OCI-LY7 (cell line): ENCODE measurements around the gene ZC3H4. TPM values are rescaled to one million over a fixed set of nuclear protein-coding genes. Genes with fewer than 3 reads are reported as not detected.
"Not testable (repeated sequence)": the region's sequence is repeated elsewhere in the genome, so short reads cannot be mapped to it uniquely, and the experiment has no call there.

Experiments
- BruUV-seq: library from RNA; stranded (reverse); fragments of 400-500 nt; replicated peaks from 2 replicates; lab custom pipeline; 2021; lab: Mats Ljungman, UMichigan
- CTCF ChIA-PET: fragments of 300-600 bp; sonication (Branson Sonifier 250); formaldehyde crosslinking; loops from one replicate; lab custom pipeline; 2022; ENCODE audit warnings: antibody characterized with exemption; ENCODE audit not compliant: unreplicated experiment; lab: Charles Lee
- POLR2A ChIA-PET: fragments of 300-600 bp; sonication (Branson Sonifier 250); formaldehyde crosslinking; loops from one replicate; lab custom pipeline; 2022; ENCODE audit warnings: antibody characterized with exemption; lab: Charles Lee
- DNase-seq: peaks from one replicate; pipeline ENCODE4 v3.0.0-alpha.2; 2015; ENCODE audit warnings: low spot score
- H2AFZ ChIP-seq: fragments of 200-600 bp; sonication (generic), shearing (Covaris generic); 2 replicates; pipeline ENCODE4 v1.6.1; 2014; ENCODE audit warnings: mild to moderate bottlenecking, antibody characterized with exemption, low read length, moderate library complexity
- H3K27ac ChIP-seq: fragments of 200-600 bp; sonication (generic); 2 replicates; pipeline ENCODE4 v1.5.1; 2014; ENCODE audit warnings: mixed run types, low read depth, mild to moderate bottlenecking, moderate library complexity, low read length, inconsistent platforms; ENCODE audit not compliant: poor library complexity, severe bottlenecking
- H3K36me3 ChIP-seq: fragments of 200-600 bp; sonication (generic); 2 replicates; pipeline ENCODE4 v1.6.1; 2014; ENCODE audit warnings: mild to moderate bottlenecking, antibody characterized with exemption, low read length, moderate library complexity, mixed read lengths; ENCODE audit not compliant: insufficient read depth
- H3K4me1 ChIP-seq: fragments of 200-600 bp; sonication (generic); 2 replicates; pipeline ENCODE4 v1.5.1; 2014; ENCODE audit warnings: mild to moderate bottlenecking, low read length; ENCODE audit not compliant: insufficient read depth, poor library complexity, severe bottlenecking
- H3K4me2 ChIP-seq: fragments of 200-600 bp; sonication (generic); 2 replicates; pipeline ENCODE4 v1.6.1; 2014; ENCODE audit warnings: mild to moderate bottlenecking, low read length
- H3K4me3 ChIP-seq: fragments of 200-600 bp; sonication (generic); 2 replicates; pipeline ENCODE4 v1.5.1; 2014; ENCODE audit warnings: mild to moderate bottlenecking, low read depth, low read length; ENCODE audit not compliant: poor library complexity, severe bottlenecking
- H3K79me2 ChIP-seq: fragments of 200-600 bp; sonication (generic); 2 replicates; pipeline ENCODE4 v1.6.1; 2016; ENCODE audit warnings: low read depth, mild to moderate bottlenecking, low read length, moderate library complexity, mixed read lengths; ENCODE audit not compliant: insufficient read depth
- H3K9me2 ChIP-seq: fragments of 200-600 bp; sonication (generic); 2 replicates; pipeline ENCODE4 v1.6.1; 2016; ENCODE audit warnings: mild to moderate bottlenecking, low read length, mixed read lengths; ENCODE audit not compliant: insufficient read depth
- H3K9me3 ChIP-seq: fragments of 200-600 bp; sonication (generic); 2 replicates; pipeline ENCODE4 v1.6.1; 2014; ENCODE audit warnings: mild to moderate bottlenecking, mixed run types, low read length, mixed read lengths
- H4K20me1 ChIP-seq: fragments of 200-600 bp; sonication (generic); 2 replicates; pipeline ENCODE4 v1.6.1; 2014; ENCODE audit warnings: mild to moderate bottlenecking, antibody characterized with exemption, low read length, moderate library complexity, mixed read lengths; ENCODE audit not compliant: insufficient read depth
- CTCF ChIP-seq: fragments of 200-600 bp; sonication (generic); conservative IDR thresholded peaks from 2 replicates; pipeline ENCODE4 v1.5.1; 2014; ENCODE audit warnings: mild to moderate bottlenecking, antibody characterized with exemption, low read length, moderate library complexity, mixed read lengths
- EZH2phosphoT487 ChIP-seq: fragments of 200-600 bp; sonication (generic); IDR thresholded peaks from 2 replicates; pipeline ENCODE4 v1.6.1; 2018; ENCODE audit warnings: low read depth, borderline replicate concordance, mild to moderate bottlenecking, mixed run types, antibody characterized with exemption, low read length, moderate library complexity, mixed read lengths
- intact Hi-C: fragments of 100-400 bp; cut with micrococcal nuclease; formaldehyde crosslinking; loops from one replicate; pipeline ENCODE4 v1.10.0; 2022; ENCODE audit not compliant: unreplicated experiment
- total RNA-seq, 2 experiments: library from RNA; depleted of rRNA in 1 of 2; stranded (reverse); fragments of >200 nt in 1 of 2; shearing (Covaris generic) in 1 of 2; gene quantifications; 2 replicates each; pipeline ENCODE4 v1.2.3, GENCODE V29; 2014 to 2022

ZC3H4 gene
- total RNA-seq, 2 experiments from 2014 or later: 23.0 to 76.8 TPM

DNA sequence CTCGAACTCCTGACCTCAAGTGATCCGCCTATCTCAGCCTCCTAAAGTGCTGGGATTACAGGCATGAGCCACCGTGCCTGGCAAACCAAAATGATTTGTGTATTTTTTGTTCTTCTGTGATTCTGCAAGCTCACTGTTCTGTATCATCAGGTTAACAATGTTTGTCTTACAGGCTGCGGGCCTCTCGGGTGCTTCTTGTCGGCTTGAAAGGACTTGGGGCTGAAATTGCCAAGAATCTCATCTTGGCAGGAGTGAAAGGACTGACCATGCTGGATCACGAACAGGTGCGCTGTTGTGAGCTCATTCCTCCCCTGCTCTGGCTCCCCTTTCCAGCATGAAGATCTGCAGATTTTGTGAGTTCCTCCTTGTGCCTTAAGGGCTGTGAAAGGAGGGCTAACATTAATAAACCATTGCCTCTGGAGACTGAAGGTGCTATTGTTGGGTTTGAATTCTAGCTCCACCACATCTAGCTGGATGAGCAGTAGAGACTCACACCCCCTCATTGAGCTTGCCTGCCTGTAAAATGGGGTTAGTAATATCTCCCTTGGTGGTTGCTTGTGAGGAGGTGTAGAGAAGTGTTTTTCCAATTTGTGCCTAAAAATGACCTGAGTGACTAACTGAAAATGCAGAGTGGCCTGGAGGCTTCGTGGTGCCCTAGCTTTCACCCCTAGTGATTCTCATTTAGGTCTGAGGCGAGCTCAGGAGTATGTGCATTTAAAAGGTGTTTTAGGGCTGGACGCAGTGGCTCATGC lies 29.9 kb upstream of the ZC3H4 start:
- Histone ChIP-seq H3K4me3 (no peak overlapping the region), H3K27ac (no peak overlapping the region), H3K9me2 (no peaks in the 10 kb centered on the region), H3K4me2 (no peak overlapping the region), H3K79me2 (peaks cover 69% of the 10 kb centered on the region), H2AFZ (no peak overlapping the region), H3K9me3 (no peaks in the 10 kb centered on the region), H3K36me3 (peaks cover 90% of the 10 kb centered on the region), H3K4me1 (no peaks in the 10 kb centered on the region), H4K20me1 (peaks cover 5% of the 10 kb centered on the region)
- no TSS peak for BruUV-seq
- intact Hi-C loops: no loop called here
- CTCF ChIA-PET: no interaction called here
- no peak for TF ChIP-seq EZH2phosphoT487
- TF ChIP-seq CTCF: no peak
- POLR2A ChIA-PET: no interaction called here
- DNase-seq: no peak

GRCh38 chr19:47142779-47143178 lies 29.2 kb upstream of the ZC3H4 start:
- H3K9me2 ChIP-seq: no peaks in the 10 kb centered on the region
- POLR2A ChIA-PET: no interaction called here
- peaks cover 5% of the 10 kb centered on the region for H4K20me1 ChIP-seq
- intact Hi-C loops: no loop called here
- H3K9me3 ChIP-seq: no peaks in the 10 kb centered on the region
- CTCF ChIA-PET: no interaction called here
- H3K36me3 ChIP-seq: peaks cover 90% of the 10 kb centered on the region
- H3K4me3 ChIP-seq: no peak overlapping the region
- H2AFZ ChIP-seq: no peak overlapping the region
- H3K79me2 ChIP-seq: peaks cover 76% of the 10 kb centered on the region
- BruUV-seq: no TSS peak
- no peak overlapping the region for H3K27ac ChIP-seq
- H3K4me2 ChIP-seq: no peak overlapping the region
- TF ChIP-seq CTCF (no peak), EZH2phosphoT487 (no peak)
- no peaks in the 10 kb centered on the region for H3K4me1 ChIP-seq
- no peak for DNase-seq

DNA sequence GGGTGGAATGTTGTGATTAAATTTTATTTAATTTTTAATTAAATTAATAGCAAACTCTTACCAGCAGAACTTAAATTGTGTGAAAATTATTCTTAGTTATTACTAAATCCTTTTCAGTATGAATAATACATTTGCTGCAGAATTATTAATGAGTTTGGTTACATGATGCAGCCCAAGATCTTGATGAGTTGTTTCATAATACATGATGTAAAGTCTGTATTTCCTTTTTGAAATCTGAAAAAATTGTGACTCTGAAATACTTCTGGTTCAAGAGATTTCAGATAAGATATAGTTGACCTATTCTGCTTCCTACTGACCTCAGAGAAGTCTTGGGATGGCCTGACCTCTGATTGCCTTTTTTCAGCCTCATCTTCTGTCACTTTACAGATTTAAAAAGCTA lies 28.1 kb upstream of the ZC3H4 start:
- Histone ChIP-seq H3K9me2 (no peaks in the 10 kb centered on the region), H3K9me3 (no peaks in the 10 kb centered on the region), H4K20me1 (peaks cover 5% of the 10 kb centered on the region), H3K27ac (no peak overlapping the region), H3K4me3 (no peak overlapping the region), H3K36me3 (peaks cover 92% of the 10 kb centered on the region), H3K79me2 (peaks cover 82% of the 10 kb centered on the region), H3K4me2 (no peak overlapping the region), H3K4me1 (no peaks in the 10 kb centered on the region), H2AFZ (no peak overlapping the region)
- CTCF ChIA-PET: no interaction called here
- POLR2A ChIA-PET: no interaction called here
- intact Hi-C loops: no loop called here
- DNase-seq: no peak
- no TSS peak for BruUV-seq
- TF ChIP-seq EZH2phosphoT487: no peak
- no peak for TF ChIP-seq CTCF

DNA sequence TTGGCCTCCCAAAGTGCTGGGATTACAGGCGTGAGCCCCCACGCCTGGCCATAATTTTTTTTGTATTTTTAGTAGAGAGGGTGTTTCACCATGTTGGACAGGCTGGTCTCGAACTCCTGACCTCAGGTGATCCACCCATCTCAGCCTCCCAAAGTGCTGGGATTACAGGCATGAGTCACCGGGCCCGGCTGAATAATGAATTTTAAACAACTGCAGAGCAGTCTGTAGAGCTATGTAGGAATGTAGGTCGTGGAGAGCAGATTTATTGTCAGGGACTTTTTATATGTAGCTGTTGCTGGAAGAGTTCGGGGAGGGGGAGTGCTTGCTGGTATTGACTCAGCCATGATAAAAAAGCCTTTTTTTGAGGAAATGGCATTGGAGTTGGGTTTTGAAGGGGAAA lies 27.7 kb upstream of the ZC3H4 start:
- CTCF ChIA-PET, H3K4me3 ChIP-seq, H3K4me1 ChIP-seq, H4K20me1 ChIP-seq, H3K4me2 ChIP-seq, H3K9me3 ChIP-seq, DNase-seq, BruUV-seq, POLR2A ChIA-PET, H3K9me2 ChIP-seq, H2AFZ ChIP-seq, intact Hi-C loops, H3K27ac ChIP-seq: not testable (repeated sequence)
- Histone ChIP-seq H3K36me3 (peaks cover 92% of the 10 kb centered on the region), H3K79me2 (peaks cover 82% of the 10 kb centered on the region)
